ENCODE data around the gene SPATA19.

DNA sequence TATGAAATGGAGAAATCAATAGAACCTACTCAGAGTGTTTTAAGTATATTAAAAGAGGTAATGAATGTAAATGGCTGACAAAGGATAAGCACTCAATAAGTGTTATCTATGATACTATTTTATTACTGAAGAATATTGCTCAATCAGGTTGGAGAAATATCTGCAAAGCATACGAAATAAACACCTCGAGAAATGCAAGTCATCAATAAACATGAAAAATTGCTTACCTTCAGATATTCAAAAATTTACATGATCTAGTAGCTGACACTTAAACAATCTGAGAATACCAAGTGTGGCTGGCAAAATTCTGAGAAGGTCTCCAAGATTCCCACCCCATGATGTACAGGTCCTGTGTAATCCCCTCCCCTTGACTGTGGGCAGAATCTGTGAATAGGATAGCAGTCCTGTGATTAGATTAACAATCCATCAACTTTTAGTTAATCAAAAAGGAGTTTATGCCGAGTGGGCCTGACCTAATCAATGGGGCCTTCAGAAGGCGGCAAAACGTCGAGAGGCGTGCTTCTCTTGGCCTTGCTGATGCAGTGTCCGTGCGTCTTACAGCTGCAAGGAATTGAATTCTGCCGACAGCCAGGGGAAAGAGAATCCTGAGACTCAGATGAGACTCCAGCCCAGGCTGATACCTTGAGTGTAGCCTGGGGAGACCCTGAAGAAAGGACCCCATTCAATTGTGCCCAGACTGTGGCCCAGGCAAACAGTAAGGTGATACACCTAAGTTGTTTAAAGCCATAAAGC lies 49.1 kb downstream of the SPATA19 start:
- TF ChIP-seq, protein P1, sequence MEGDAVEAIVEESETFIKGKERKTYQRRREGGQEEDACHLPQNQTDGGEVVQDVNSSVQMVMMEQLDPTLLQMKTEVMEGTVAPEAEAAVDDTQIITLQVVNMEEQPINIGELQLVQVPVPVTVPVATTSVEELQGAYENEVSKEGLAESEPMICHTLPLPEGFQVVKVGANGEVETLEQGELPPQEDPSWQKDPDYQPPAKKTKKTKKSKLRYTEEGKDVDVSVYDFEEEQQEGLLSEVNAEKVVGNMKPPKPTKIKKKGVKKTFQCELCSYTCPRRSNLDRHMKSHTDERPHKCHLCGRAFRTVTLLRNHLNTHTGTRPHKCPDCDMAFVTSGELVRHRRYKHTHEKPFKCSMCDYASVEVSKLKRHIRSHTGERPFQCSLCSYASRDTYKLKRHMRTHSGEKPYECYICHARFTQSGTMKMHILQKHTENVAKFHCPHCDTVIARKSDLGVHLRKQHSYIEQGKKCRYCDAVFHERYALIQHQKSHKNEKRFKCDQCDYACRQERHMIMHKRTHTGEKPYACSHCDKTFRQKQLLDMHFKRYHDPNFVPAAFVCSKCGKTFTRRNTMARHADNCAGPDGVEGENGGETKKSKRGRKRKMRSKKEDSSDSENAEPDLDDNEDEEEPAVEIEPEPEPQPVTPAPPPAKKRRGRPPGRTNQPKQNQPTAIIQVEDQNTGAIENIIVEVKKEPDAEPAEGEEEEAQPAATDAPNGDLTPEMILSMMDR (conservative IDR thresholded peaks at IDR 0.05; ENCODE audit: low read length) = no peak
- no peak for TF ChIP-seq EZH2phosphoT487 (IDR thresholded peaks at IDR 0.05; ENCODE audit: borderline replicate concordance, low read depth, low read length)
